HepG2 (cell line): ENCODE measurements around the gene DDX39B. TPM values are rescaled to one million over a fixed set of nuclear protein-coding genes. Genes with fewer than 3 reads are reported as not detected.

Experiments
- CEBPG ChIP-seq: IDR thresholded peaks from 2 replicates; pipeline ENCODE4 v1.6.1; 2016
- E2F5 ChIP-seq: sonication (generic); formaldehyde crosslinking; conservative IDR thresholded peaks from 2 replicates; pipeline ENCODE4 v1.4.0; 2020; ENCODE audit warnings: missing genetic modification reagents
- GATAD2A ChIP-seq: IDR thresholded peaks from 2 replicates; pipeline ENCODE4 v1.6.1; 2016
- HMG20A ChIP-seq: IDR thresholded peaks from 2 replicates; pipeline ENCODE4 v1.6.1; 2016; ENCODE audit warnings: borderline replicate concordance
- HMGA1 ChIP-seq: sonication (generic); formaldehyde crosslinking; conservative IDR thresholded peaks from 2 replicates; pipeline ENCODE4 v1.4.0; 2020; ENCODE audit warnings: missing genetic modification reagents
- HOXD1 ChIP-seq: sonication (generic); formaldehyde crosslinking; IDR thresholded peaks from 2 replicates; pipeline ENCODE4 v1.5.0; 2020; ENCODE audit warnings: missing genetic modification reagents
- MNT ChIP-seq: fragments of 450-650 bp; IDR thresholded peaks from 2 replicates; pipeline ENCODE4 v1.6.1; 2016
- MYNN ChIP-seq: sonication (generic); formaldehyde crosslinking; IDR thresholded peaks from 2 replicates; pipeline ENCODE4 v1.4.0; 2020; ENCODE audit warnings: mild to moderate bottlenecking, low read depth, missing genetic modification reagents
- NFKBIZ ChIP-seq: IDR thresholded peaks from 2 replicates; pipeline ENCODE4 v1.6.1; 2018; ENCODE audit warnings: missing genetic modification reagents, missing compliant biosample characterization
- NFRKB ChIP-seq: fragments of 450-650 bp; IDR thresholded peaks from 2 replicates; pipeline ENCODE4 v1.6.1; 2017
- NONO ChIP-seq, 2 experiments: fragments of 450-650 bp in 1 of 2; sonication (generic) in 1 of 2; formaldehyde crosslinking in 1 of 2; IDR thresholded peaks in 1 of 2; conservative IDR thresholded peaks in 1 of 2; 2 replicates each; pipeline versions ENCODE4 v1.6.1 to v1.8.0; 2017 to 2022; ENCODE audit warnings: mild to moderate bottlenecking in 1 of 2, missing genetic modification reagents in 1 of 2, moderate library complexity in 1 of 2
- PLRG1 ChIP-seq: fragments of 450-650 bp; conservative IDR thresholded peaks from 2 replicates; pipeline ENCODE4 v1.6.1; 2016
- PTBP1 ChIP-seq: fragments of 200-400 bp; formaldehyde crosslinking; IDR thresholded peaks from 2 replicates; pipeline ENCODE4 v1.6.1; 2018; ENCODE audit warnings: low read length, low read depth; ENCODE audit not compliant: poor library complexity, severe bottlenecking
- SKI ChIP-seq: fragments of 450-650 bp; IDR thresholded peaks from one replicate; pipeline ENCODE4 v1.6.1; 2018; ENCODE audit warnings: mild to moderate bottlenecking; ENCODE audit not compliant: partially characterized antibody
- SOX5 ChIP-seq: IDR thresholded peaks from 2 replicates; pipeline ENCODE4 v1.6.1; 2016; ENCODE audit warnings: borderline replicate concordance
- SP1 ChIP-seq, 2 experiments: fragments of 450-650 bp in 1 of 2; sonication (generic) in 1 of 2; formaldehyde crosslinking in 1 of 2; IDR thresholded peaks; 2 replicates each; pipeline versions ENCODE4 v1.4.0 to v1.6.1; 2016 to 2020; ENCODE audit warnings: missing genetic modification reagents in 1 of 2
- TAF1 ChIP-seq: sonication (generic); formaldehyde crosslinking; IDR thresholded peaks from 2 replicates; pipeline ENCODE4 v1.4.0; 2020; ENCODE audit warnings: missing genetic modification reagents
- THAP9 ChIP-seq: sonication (generic); formaldehyde crosslinking; IDR thresholded peaks from 2 replicates; pipeline ENCODE4; 2020; ENCODE audit warnings: missing genetic modification reagents, mild to moderate bottlenecking, borderline replicate concordance
- TOPORS ChIP-seq: sonication (generic); formaldehyde crosslinking; IDR thresholded peaks from 2 replicates; pipeline ENCODE4 v1.8.0; 2023; ENCODE audit warnings: mild to moderate bottlenecking, missing genetic modification reagents
- ZFP1 ChIP-seq: IDR thresholded peaks from 2 replicates; pipeline ENCODE4 v1.6.1; 2016
- ZNF138 ChIP-seq: sonication (generic); formaldehyde crosslinking; IDR thresholded peaks from 2 replicates; pipeline ENCODE4 v1.5.0; 2020; ENCODE audit warnings: mild to moderate bottlenecking, low read depth, missing genetic modification reagents
- ZNF232 ChIP-seq: sonication (generic); formaldehyde crosslinking; IDR thresholded peaks from 2 replicates; pipeline ENCODE4 v1.4.0; 2020; ENCODE audit warnings: missing genetic modification reagents, borderline replicate concordance
- ZNF558 ChIP-seq: sonication (generic); formaldehyde crosslinking; IDR thresholded peaks from 2 replicates; pipeline ENCODE4 v1.9.0; 2022; ENCODE audit warnings: mild to moderate bottlenecking, missing genetic modification reagents, borderline replicate concordance
- ZNF589 ChIP-seq: sonication (generic); formaldehyde crosslinking; conservative IDR thresholded peaks from 2 replicates; pipeline ENCODE4 v1.8.0; 2022; ENCODE audit warnings: mild to moderate bottlenecking, moderate library complexity, missing genetic modification reagents
- ZNF615 ChIP-seq: sonication (generic); formaldehyde crosslinking; IDR thresholded peaks from 2 replicates; pipeline ENCODE4 v1.5.0; 2020; ENCODE audit warnings: mild to moderate bottlenecking, missing genetic modification reagents, borderline replicate concordance
- ZNF709 ChIP-seq: sonication (generic); formaldehyde crosslinking; IDR thresholded peaks from 2 replicates; pipeline ENCODE4 v1.5.0; 2020; ENCODE audit warnings: mild to moderate bottlenecking, missing genetic modification reagents
- polyA plus RNA-seq, 8 experiments: library from polyadenylated mRNA; depleted of rRNA in 3 of 8; stranded (reverse) in 7 of 8; unstranded in 1 of 8; fragments of >200 nt; fragmentation: Illumina TruSeq in 4 of 8; extraction: Trizol in 4 of 8; gene quantifications; 2 replicates each; pipeline versions ENCODE4 v1.2.1 to v1.2.3, GENCODE V29; 2011 to 2016; ENCODE audit warnings: low read depth in 4 of 8, missing spikeins in 1 of 8, mixed read lengths in 1 of 8; ENCODE audit not compliant: insufficient read depth in 1 of 8
- total RNA-seq, 5 experiments: library from RNA; depleted of rRNA; stranded (reverse); fragments of >200 nt; fragmentation: Illumina TruSeq; extraction: Trizol; gene quantifications; 2 replicates each; pipeline ENCODE4 v1.2.3, GENCODE V29; 2016; ENCODE audit warnings: low read depth in 1 of 5

DDX39B gene
- total and polyA plus RNA-seq, 2 of the 13 experiments (the other 11 are each of a cell fraction or from before 2014, with no cell fraction given): 570 to 678 TPM

- TF ChIP-seq MNT (no peak), THAP9 (CRISPR knock-in tag) (no peak), TAF1 (CRISPR knock-in tag) (no peak), ZNF709 (CRISPR knock-in tag) (no peak), NFKBIZ (no peak), HMG20A (CRISPR knock-in tag) (no peak), ZNF558 (CRISPR knock-in tag) (no peak), HMGA1 (CRISPR knock-in tag) (no peak), SKI (no peak), ZNF138 (no peak), E2F5 (CRISPR knock-in tag) (no peak), MYNN (CRISPR knock-in tag) (no peak), ZNF589 (CRISPR knock-in tag) (no peak), PLRG1 (no peak), NFRKB (no peak), PTBP1 (no peak), TOPORS (CRISPR knock-in tag) (no peak), SP1 (IDR thresholded peaks at IDR 0.05) (no peak), SP1 (CRISPR knock-in tag; IDR thresholded peaks at IDR 0.05) (no peak), ZNF232 (CRISPR knock-in tag) (no peak), CEBPG (CRISPR knock-in tag) (no peak), ZNF615 (CRISPR knock-in tag) (0 out of 2 replicates have a peak, but pooled peaks have one; percentile 62), NONO (IDR thresholded peaks at IDR 0.05) (no peak), NONO (CRISPR knock-in tag; conservative IDR thresholded peaks at IDR 0.05) (0 out of 2 replicates have a peak, but pooled peaks have one; percentile 43), ZFP1 (no peak), HOXD1 (no peak), SOX5 (CRISPR knock-in tag) (no peak), GATAD2A (CRISPR knock-in tag) (peak; percentile 63; the same call in 1 of the 2 replicates)
Measured at GRCh38 chr6:31529329-31530150, 12.3 kb downstream of the DDX39B start (continued).
